ENCODE data around the gene KDM2A.

The KDM2A gene

GRCh38 chr11:67295846-67296245 lies 176.8 kb downstream of the KDM2A start:
- FAIRE-seq (no peak), DNase-seq (ENCODE audit: insufficient read length, low spot score) (no peak)

GRCh38 chr11:67298786-67299185 lies 179.7 kb downstream of the KDM2A start:
- no peak for DNase-seq (ENCODE audit: insufficient read length, low spot score)
- no peak for FAIRE-seq

GRCh38 chr11:67299471-67300191 lies 180.6 kb downstream of the KDM2A start:
- DNase-seq (ENCODE audit: insufficient read length, low spot score) (no peak), FAIRE-seq (peak; percentile 31)

GRCh38 chr11:67300256-67300755 lies 181.2 kb downstream of the KDM2A start:
- DNase-seq (ENCODE audit: insufficient read length, low spot score), result no peak
- FAIRE-seq, result peak; percentile 31

- FAIRE-seq, result peak; percentile 31
- no peak for DNase-seq (ENCODE audit: insufficient read length, low spot score)
Observed at GRCh38 chr11:67300756-67301312, 181.8 kb downstream of the KDM2A start.

- no peak for DNase-seq (ENCODE audit: insufficient read length, low spot score)
- no peak for FAIRE-seq
Observed at GRCh38 chr11:67301313-67301921, 182.4 kb downstream of the KDM2A start.

GRCh38 chr11:67301951-67302516 lies 183.0 kb downstream of the KDM2A start:
- FAIRE-seq, result no peak
- DNase-seq (ENCODE audit: insufficient read length, low spot score), result no peak

GRCh38 chr11:67302571-67303131 lies 183.6 kb downstream of the KDM2A start:
- no peak for FAIRE-seq
- DNase-seq (ENCODE audit: insufficient read length, low spot score), result no peak

- FAIRE-seq (no peak), DNase-seq (ENCODE audit: insufficient read length, low spot score) (peak; percentile 85)
Observed at GRCh38 chr11:67303132-67303834, 184.2 kb downstream of the KDM2A start, which contains the start of gene SSH3. Gene SSH3, plus strand, starts transcription at chr11:67303530. Its CDS starts 96 bp downstream, at chr11:67303626.

GRCh38 chr11:67303835-67304411 lies 184.9 kb downstream of the KDM2A start:
- FAIRE-seq, result peak; percentile 98
- DNase-seq (ENCODE audit: insufficient read length, low spot score), result peak; percentile 57

- FAIRE-seq (peak; percentile 55), DNase-seq (ENCODE audit: insufficient read length, low spot score) (no peak)
Observed at GRCh38 chr11:67304511-67305113, 185.5 kb downstream of the KDM2A start.

- FAIRE-seq, result no peak
- DNase-seq (ENCODE audit: insufficient read length, low spot score), result no peak
Observed at GRCh38 chr11:67306769-67307544, 187.9 kb downstream of the KDM2A start.

- FAIRE-seq, result peak; percentile 65
- no peak for DNase-seq (ENCODE audit: insufficient read length, low spot score)
Observed at GRCh38 chr11:67307545-67308001, 188.5 kb downstream of the KDM2A start.

Data from HTR-8/SVneo (cell line).